ENCODE data around the gene COTL1. TPM values are rescaled to one million over a fixed set of nuclear protein-coding genes. Genes with fewer than 3 reads are reported as not detected.
A peak's percentile ranks its signal among the peaks of the same experiment; 100 is the strongest.

Gene COTL1
- total and polyA plus RNA-seq, 2 of the 13 experiments (the other 11 are each of a cell fraction or from before 2014, with no cell fraction given) = 8.7 to 16.9 TPM

DNA sequence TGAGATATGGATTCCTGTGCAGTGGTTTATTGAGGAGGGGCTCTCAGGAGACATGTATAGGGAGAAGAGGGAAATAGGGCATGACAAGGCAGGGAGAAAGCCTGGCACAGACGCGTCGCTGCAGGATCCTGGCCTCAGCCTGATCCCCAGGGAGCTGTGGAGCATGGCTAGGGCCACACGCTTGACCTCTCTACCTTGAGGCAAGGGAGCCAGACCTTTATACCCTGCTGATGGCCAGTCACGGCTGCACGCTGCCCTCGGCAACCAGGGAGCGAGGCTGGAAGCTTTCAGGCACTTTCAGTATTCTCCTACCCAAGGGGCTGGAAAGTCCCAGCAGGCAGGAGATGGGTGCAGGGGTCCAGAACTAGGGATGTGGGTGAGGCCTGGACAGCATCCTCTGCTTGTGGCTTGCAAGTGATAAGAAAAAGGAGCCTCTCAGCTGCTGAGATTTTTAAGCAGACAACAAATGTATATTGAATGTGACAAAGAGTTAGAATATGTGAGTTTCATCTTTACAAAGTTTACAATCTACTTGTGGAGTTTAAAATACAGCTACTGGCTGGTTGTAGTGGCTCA, 20.4 kb upstream of the COTL1 start (continued):
- TF ChIP-seq, protein P1, sequence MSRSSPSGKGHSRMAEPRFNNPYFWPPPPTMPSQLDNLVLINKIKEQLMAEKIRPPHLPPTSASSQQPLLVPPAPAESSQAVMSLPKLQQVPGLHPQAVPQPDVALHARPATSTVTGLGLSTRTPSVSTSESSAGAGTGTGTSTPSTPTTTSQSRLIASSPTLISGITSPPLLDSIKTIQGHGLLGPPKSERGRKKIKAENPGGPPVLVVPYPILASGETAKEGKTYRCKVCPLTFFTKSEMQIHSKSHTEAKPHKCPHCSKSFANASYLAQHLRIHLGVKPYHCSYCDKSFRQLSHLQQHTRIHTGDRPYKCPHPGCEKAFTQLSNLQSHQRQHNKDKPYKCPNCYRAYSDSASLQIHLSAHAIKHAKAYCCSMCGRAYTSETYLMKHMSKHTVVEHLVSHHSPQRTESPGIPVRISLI (CRISPR knock-in tag; IDR thresholded peaks at IDR 0.05; ENCODE audit: borderline replicate concordance) = no peak
- no peak for TF ChIP-seq SAFB2 (CRISPR knock-in tag; IDR thresholded peaks at IDR 0.05; ENCODE audit: borderline replicate concordance, low read depth)
- no peak for TF ChIP-seq ZNF260 (CRISPR knock-in tag; IDR thresholded peaks at IDR 0.05; ENCODE audit: borderline replicate concordance, low read depth)
- no peak for TF ChIP-seq SAP130 (CRISPR knock-in tag; IDR thresholded peaks at IDR 0.05; ENCODE audit: low read depth)
- 0 out of 2 replicates have a peak, but pooled peaks have one; percentile 26 for TF ChIP-seq TBX2 (CRISPR knock-in tag; IDR thresholded peaks at IDR 0.05; ENCODE audit: borderline replicate concordance)
- TF ChIP-seq, protein P2, sequence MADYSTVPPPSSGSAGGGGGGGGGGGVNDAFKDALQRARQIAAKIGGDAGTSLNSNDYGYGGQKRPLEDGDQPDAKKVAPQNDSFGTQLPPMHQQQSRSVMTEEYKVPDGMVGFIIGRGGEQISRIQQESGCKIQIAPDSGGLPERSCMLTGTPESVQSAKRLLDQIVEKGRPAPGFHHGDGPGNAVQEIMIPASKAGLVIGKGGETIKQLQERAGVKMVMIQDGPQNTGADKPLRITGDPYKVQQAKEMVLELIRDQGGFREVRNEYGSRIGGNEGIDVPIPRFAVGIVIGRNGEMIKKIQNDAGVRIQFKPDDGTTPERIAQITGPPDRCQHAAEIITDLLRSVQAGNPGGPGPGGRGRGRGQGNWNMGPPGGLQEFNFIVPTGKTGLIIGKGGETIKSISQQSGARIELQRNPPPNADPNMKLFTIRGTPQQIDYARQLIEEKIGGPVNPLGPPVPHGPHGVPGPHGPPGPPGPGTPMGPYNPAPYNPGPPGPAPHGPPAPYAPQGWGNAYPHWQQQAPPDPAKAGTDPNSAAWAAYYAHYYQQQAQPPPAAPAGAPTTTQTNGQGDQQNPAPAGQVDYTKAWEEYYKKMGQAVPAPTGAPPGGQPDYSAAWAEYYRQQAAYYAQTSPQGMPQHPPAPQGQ (CRISPR knock-in tag; IDR thresholded peaks at IDR 0.05; ENCODE audit: borderline replicate concordance) = no peak
- no peak for TF ChIP-seq ARHGAP35 (CRISPR knock-in tag; IDR thresholded peaks at IDR 0.05; ENCODE audit: borderline replicate concordance)
- no peak for TF ChIP-seq TIGD3 (CRISPR knock-in tag; IDR thresholded peaks at IDR 0.05; ENCODE audit: borderline replicate concordance)
- no peak for TF ChIP-seq ZNF337 (CRISPR knock-in tag; IDR thresholded peaks at IDR 0.05; ENCODE audit: borderline replicate concordance, low read depth)
- TF ChIP-seq ZBTB40 (IDR thresholded peaks at IDR 0.05) = no peak
- TF ChIP-seq ZBTB40 (CRISPR knock-in tag; IDR thresholded peaks at IDR 0.05) = 0 out of 2 replicates have a peak, but pooled peaks have one; percentile 45
- TF ChIP-seq, protein P3, sequence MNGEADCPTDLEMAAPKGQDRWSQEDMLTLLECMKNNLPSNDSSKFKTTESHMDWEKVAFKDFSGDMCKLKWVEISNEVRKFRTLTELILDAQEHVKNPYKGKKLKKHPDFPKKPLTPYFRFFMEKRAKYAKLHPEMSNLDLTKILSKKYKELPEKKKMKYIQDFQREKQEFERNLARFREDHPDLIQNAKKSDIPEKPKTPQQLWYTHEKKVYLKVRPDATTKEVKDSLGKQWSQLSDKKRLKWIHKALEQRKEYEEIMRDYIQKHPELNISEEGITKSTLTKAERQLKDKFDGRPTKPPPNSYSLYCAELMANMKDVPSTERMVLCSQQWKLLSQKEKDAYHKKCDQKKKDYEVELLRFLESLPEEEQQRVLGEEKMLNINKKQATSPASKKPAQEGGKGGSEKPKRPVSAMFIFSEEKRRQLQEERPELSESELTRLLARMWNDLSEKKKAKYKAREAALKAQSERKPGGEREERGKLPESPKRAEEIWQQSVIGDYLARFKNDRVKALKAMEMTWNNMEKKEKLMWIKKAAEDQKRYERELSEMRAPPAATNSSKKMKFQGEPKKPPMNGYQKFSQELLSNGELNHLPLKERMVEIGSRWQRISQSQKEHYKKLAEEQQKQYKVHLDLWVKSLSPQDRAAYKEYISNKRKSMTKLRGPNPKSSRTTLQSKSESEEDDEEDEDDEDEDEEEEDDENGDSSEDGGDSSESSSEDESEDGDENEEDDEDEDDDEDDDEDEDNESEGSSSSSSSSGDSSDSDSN (CRISPR knock-in tag; IDR thresholded peaks at IDR 0.05) = 0 out of 2 replicates have a peak, but pooled peaks have one; percentile 22
